SK-N-SH treated with all-trans-retinoic acid at 6 μM for 48 hours (cell line): ENCODE results near the gene UBA7.
A peak's percentile ranks its signal among the peaks of the same experiment; 100 is the strongest.

ENCODE experiments used
- ATAC-seq: fragments of 200-7000 bp; cut with Tn5 transposase; 3 replicates; pipeline ENCODE4 v1.9.1; 2020; ENCODE audit warnings: mild to moderate bottlenecking, moderate library complexity
- BACH2 ChIP-seq: fragments of 250-450 bp; sonication (Bioruptor Pico); IDR thresholded peaks from 2 replicates; pipeline ENCODE4 v1.9.0; 2021; ENCODE audit warnings: mild to moderate bottlenecking, borderline replicate concordance
- CSDC2 ChIP-seq: fragments of 250-450 bp; sonication (Bioruptor Pico); IDR thresholded peaks from 2 replicates; pipeline ENCODE4 v1.5.0; 2020; ENCODE audit warnings: mild to moderate bottlenecking, moderate library complexity
- ESRRG ChIP-seq: fragments of 250-450 bp; sonication (Bioruptor Pico); IDR thresholded peaks from 2 replicates; pipeline ENCODE4 v1.6.1; 2021; ENCODE audit warnings: mild to moderate bottlenecking
- GLIS3 ChIP-seq: fragments of 250-450 bp; sonication (Bioruptor Pico); IDR thresholded peaks from 2 replicates; pipeline ENCODE4 v1.5.0; 2020; ENCODE audit warnings: mild to moderate bottlenecking, moderate library complexity
- ISL1 ChIP-seq: fragments of 250-450 bp; sonication (Bioruptor Pico); IDR thresholded peaks from 2 replicates; pipeline ENCODE4 v2.1.2; 2022; ENCODE audit warnings: mild to moderate bottlenecking, moderate library complexity
- OSR1 ChIP-seq: fragments of 250-450 bp; sonication (Bioruptor Pico); IDR thresholded peaks from 2 replicates; pipeline ENCODE4 v1.8.0; 2022; ENCODE audit warnings: moderate library complexity, mild to moderate bottlenecking, inconsistent platforms
- PPARA ChIP-seq: fragments of 250-450 bp; sonication (Bioruptor Pico); IDR thresholded peaks from 2 replicates; pipeline ENCODE4 v1.5.0; 2020; ENCODE audit warnings: mild to moderate bottlenecking, borderline replicate concordance
- RARB ChIP-seq: fragments of 250-450 bp; sonication (Bioruptor Pico); IDR thresholded peaks from 2 replicates; pipeline ENCODE4 v1.8.0; 2021; ENCODE audit warnings: mild to moderate bottlenecking, moderate library complexity
- TCF4 ChIP-seq: fragments of 250-450 bp; sonication (Bioruptor Pico); IDR thresholded peaks from 2 replicates; pipeline ENCODE4 v1.8.0; 2021; ENCODE audit warnings: mild to moderate bottlenecking, moderate library complexity, borderline replicate concordance
- TOX ChIP-seq: fragments of 250-450 bp; sonication (Bioruptor Pico); IDR thresholded peaks from 2 replicates; pipeline ENCODE4 v1.8.0; 2021; ENCODE audit warnings: mild to moderate bottlenecking, moderate library complexity, borderline replicate concordance
- ZC3H10 ChIP-seq: fragments of 250-450 bp; sonication (Bioruptor Pico); IDR thresholded peaks from 2 replicates; pipeline ENCODE4 v1.5.1; 2021; ENCODE audit warnings: mild to moderate bottlenecking, moderate library complexity
- ZFP3 ChIP-seq: fragments of 250-450 bp; sonication (Bioruptor Pico); IDR thresholded peaks from 2 replicates; pipeline ENCODE4 v1.5.0; 2020; ENCODE audit warnings: mild to moderate bottlenecking, moderate library complexity
- ZFP30 ChIP-seq: fragments of 450-650 bp; formaldehyde crosslinking; IDR thresholded peaks from 2 replicates; pipeline ENCODE4 v1.5.0; 2022; ENCODE audit warnings: mild to moderate bottlenecking, moderate library complexity
- ZNF565 ChIP-seq: fragments of 450-650 bp; formaldehyde crosslinking; conservative IDR thresholded peaks from 2 replicates; pipeline ENCODE4 v1.5.0; 2020; ENCODE audit warnings: low read depth, mild to moderate bottlenecking, moderate library complexity
- ZNF70 ChIP-seq: fragments of 450-650 bp; formaldehyde crosslinking; IDR thresholded peaks from 2 replicates; pipeline ENCODE4 v1.5.0; 2020; ENCODE audit warnings: mild to moderate bottlenecking, moderate library complexity
- ZNF8 ChIP-seq: fragments of 450-650 bp; formaldehyde crosslinking; IDR thresholded peaks from 2 replicates; pipeline ENCODE4 v1.5.0; 2020; ENCODE audit warnings: mild to moderate bottlenecking, moderate library complexity
- TF ChIP-seq, protein P1 (sequence below): fragments of 250-450 bp; sonication (Bioruptor Pico); IDR thresholded peaks from 2 replicates; pipeline ENCODE4 v1.5.1; 2021; ENCODE audit warnings: mild to moderate bottlenecking, moderate library complexity
- TF ChIP-seq, protein P2 (sequence below): fragments of 250-450 bp; sonication (Bioruptor Pico); IDR thresholded peaks from 2 replicates; pipeline ENCODE4 v1.8.0; 2021; ENCODE audit warnings: low read depth, mild to moderate bottlenecking, moderate library complexity, borderline replicate concordance
- TF ChIP-seq, protein P3 (sequence below): fragments of 250-450 bp; sonication (Bioruptor Pico); IDR thresholded peaks from 2 replicates; pipeline ENCODE4 v1.8.0; 2020; ENCODE audit warnings: mild to moderate bottlenecking, moderate library complexity, borderline replicate concordance
- TF ChIP-seq, protein P4 (sequence below): fragments of 250-450 bp; sonication (Bioruptor Pico); IDR thresholded peaks from 2 replicates; pipeline ENCODE4 v1.5.0; 2020; ENCODE audit warnings: mild to moderate bottlenecking, moderate library complexity
- TF ChIP-seq, protein P5 (sequence below): fragments of 250-450 bp; sonication (Bioruptor Pico); IDR thresholded peaks from 2 replicates; pipeline ENCODE4 v1.5.1; 2020; ENCODE audit warnings: low read depth, mild to moderate bottlenecking, moderate library complexity

The UBA7 gene

DNA sequence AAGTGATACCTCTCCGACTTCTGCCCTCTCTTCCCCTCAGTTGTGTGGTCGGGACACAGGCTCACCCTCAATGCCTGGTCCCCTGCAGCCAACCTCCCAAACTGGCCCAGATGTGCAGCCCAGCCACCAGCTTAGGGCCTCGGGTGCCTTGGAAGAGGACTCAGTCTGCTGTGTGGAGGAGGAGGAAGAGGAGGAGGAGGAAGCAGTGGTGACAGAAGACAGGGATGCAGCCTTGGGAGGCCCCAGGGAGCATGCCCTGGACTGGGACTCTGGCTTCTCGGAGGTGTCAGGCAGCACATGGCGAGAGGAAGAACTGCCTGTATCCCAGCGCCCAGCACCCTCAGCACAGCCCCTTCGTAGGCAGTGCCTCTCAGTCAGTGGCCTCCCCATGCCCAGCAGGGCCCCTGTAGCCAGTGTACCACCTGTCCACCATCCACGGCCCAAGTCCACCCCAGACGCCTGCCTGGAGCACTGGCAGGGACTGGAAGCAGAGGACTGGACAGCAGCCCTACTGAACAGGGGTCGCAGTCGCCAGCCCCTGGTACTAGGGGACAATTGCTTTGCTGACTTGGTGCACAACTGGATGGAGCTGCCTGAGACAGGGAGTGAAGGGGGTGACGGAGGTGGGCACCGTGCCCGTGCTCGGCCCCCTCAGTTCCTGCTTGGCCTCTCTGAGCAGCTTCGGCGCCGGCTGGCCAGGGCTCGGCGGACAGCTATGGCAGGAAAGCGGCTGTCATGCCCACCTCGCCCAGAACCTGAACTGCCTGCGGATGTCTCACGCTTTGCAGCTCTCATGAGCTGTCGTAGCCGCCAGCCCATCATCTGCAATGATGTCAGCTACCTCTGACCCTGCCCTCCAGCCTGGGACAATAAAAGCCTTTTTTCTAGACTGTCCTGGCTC lies 9.4 kb downstream of the UBA7 start:
- ATAC-seq, result no peak
- TF ChIP-seq ISL1 (no peak), ZNF70 (CRISPR knock-in tag) (no peak), PPARA (CRISPR knock-in tag) (no peak), ZFP30 (CRISPR knock-in tag) (no peak), BACH2 (no peak), TOX (CRISPR knock-in tag) (no peak), RARB (CRISPR knock-in tag) (no peak), GLIS3 (CRISPR knock-in tag) (no peak), TCF4 (CRISPR knock-in tag) (no peak), ESRRG (CRISPR knock-in tag) (no peak), ZNF8 (CRISPR knock-in tag) (no peak), CSDC2 (CRISPR knock-in tag) (no peak), ZC3H10 (CRISPR knock-in tag) (no peak), OSR1 (CRISPR knock-in tag) (no peak), ZNF565 (no peak)
- TF ChIP-seq, protein P1, sequence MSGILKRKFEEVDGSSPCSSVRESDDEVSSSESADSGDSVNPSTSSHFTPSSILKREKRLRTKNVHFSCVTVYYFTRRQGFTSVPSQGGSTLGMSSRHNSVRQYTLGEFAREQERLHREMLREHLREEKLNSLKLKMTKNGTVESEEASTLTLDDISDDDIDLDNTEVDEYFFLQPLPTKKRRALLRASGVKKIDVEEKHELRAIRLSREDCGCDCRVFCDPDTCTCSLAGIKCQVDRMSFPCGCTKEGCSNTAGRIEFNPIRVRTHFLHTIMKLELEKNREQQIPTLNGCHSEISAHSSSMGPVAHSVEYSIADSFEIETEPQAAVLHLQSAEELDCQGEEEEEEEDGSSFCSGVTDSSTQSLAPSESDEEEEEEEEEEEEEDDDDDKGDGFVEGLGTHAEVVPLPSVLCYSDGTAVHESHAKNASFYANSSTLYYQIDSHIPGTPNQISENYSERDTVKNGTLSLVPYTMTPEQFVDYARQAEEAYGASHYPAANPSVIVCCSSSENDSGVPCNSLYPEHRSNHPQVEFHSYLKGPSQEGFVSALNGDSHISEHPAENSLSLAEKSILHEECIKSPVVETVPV (CRISPR knock-in tag), result no peak
- TF ChIP-seq, protein P2, sequence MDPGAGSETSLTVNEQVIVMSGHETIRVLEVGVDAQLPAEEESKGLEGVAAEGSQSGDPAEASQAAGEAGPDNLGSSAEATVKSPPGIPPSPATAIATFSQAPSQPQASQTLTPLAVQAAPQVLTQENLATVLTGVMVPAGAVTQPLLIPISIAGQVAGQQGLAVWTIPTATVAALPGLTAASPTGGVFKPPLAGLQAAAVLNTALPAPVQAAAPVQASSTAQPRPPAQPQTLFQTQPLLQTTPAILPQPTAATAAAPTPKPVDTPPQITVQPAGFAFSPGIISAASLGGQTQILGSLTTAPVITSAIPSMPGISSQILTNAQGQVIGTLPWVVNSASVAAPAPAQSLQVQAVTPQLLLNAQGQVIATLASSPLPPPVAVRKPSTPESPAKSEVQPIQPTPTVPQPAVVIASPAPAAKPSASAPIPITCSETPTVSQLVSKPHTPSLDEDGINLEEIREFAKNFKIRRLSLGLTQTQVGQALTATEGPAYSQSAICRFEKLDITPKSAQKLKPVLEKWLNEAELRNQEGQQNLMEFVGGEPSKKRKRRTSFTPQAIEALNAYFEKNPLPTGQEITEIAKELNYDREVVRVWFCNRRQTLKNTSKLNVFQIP (CRISPR knock-in tag), result no peak
- TF ChIP-seq, protein P3, sequence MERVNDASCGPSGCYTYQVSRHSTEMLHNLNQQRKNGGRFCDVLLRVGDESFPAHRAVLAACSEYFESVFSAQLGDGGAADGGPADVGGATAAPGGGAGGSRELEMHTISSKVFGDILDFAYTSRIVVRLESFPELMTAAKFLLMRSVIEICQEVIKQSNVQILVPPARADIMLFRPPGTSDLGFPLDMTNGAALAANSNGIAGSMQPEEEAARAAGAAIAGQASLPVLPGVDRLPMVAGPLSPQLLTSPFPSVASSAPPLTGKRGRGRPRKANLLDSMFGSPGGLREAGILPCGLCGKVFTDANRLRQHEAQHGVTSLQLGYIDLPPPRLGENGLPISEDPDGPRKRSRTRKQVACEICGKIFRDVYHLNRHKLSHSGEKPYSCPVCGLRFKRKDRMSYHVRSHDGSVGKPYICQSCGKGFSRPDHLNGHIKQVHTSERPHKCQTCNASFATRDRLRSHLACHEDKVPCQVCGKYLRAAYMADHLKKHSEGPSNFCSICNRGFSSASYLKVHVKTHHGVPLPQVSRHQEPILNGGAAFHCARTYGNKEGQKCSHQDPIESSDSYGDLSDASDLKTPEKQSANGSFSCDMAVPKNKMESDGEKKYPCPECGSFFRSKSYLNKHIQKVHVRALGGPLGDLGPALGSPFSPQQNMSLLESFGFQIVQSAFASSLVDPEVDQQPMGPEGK (CRISPR knock-in tag), result no peak
- TF ChIP-seq, protein P4, sequence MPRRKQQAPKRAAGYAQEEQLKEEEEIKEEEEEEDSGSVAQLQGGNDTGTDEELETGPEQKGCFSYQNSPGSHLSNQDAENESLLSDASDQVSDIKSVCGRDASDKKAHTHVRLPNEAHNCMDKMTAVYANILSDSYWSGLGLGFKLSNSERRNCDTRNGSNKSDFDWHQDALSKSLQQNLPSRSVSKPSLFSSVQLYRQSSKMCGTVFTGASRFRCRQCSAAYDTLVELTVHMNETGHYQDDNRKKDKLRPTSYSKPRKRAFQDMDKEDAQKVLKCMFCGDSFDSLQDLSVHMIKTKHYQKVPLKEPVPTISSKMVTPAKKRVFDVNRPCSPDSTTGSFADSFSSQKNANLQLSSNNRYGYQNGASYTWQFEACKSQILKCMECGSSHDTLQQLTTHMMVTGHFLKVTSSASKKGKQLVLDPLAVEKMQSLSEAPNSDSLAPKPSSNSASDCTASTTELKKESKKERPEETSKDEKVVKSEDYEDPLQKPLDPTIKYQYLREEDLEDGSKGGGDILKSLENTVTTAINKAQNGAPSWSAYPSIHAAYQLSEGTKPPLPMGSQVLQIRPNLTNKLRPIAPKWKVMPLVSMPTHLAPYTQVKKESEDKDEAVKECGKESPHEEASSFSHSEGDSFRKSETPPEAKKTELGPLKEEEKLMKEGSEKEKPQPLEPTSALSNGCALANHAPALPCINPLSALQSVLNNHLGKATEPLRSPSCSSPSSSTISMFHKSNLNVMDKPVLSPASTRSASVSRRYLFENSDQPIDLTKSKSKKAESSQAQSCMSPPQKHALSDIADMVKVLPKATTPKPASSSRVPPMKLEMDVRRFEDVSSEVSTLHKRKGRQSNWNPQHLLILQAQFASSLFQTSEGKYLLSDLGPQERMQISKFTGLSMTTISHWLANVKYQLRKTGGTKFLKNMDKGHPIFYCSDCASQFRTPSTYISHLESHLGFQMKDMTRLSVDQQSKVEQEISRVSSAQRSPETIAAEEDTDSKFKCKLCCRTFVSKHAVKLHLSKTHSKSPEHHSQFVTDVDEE (CRISPR knock-in tag), result no peak
- TF ChIP-seq, protein P5, sequence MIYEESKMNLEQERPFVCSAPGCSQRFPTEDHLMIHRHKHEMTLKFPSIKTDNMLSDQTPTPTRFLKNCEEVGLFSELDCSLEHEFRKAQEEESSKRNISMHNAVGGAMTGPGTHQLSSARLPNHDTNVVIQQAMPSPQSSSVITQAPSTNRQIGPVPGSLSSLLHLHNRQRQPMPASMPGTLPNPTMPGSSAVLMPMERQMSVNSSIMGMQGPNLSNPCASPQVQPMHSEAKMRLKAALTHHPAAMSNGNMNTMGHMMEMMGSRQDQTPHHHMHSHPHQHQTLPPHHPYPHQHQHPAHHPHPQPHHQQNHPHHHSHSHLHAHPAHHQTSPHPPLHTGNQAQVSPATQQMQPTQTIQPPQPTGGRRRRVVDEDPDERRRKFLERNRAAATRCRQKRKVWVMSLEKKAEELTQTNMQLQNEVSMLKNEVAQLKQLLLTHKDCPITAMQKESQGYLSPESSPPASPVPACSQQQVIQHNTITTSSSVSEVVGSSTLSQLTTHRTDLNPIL (CRISPR knock-in tag), result no peak

DNA sequence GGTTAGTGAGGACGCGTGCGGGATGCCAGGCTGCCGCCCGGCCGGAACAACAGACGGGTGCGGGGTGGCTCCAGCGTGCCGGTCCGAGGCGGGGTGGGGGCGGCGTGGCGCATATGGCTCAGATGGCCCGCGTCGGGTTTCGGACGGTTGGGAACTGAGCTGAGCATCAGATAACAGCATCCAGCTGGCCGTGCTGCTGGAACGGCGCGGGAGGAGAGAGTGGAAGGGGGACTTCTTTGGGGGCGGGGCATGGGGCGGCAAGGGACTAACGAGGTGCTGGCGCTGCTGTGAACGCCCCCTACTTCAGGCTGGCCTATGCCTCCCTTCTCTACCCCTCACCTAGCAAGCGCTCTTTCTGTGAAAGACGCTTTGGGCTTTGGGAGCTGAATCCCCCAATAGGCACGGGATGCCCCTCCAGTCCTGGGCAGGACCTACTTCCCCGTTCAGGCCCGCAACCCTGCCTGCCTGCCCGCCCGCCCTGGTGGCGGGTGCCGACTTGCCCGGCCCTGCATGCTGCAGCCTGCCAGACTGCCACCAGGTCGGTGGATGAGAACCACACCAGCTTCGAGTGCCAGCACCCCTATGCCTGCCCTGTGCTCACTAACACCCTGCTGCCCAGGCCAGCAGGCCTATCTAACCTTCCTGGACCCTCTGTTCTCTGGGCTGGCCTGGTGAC lies 10.2 kb downstream of the UBA7 start:
- TF ChIP-seq, protein P5 (CRISPR knock-in tag), result no peak
- TF ChIP-seq ZNF565 (no peak), TCF4 (CRISPR knock-in tag) (no peak), RARB (CRISPR knock-in tag) (no peak), ZNF70 (CRISPR knock-in tag) (no peak), OSR1 (CRISPR knock-in tag) (no peak), CSDC2 (CRISPR knock-in tag) (no peak), ZFP3 (CRISPR knock-in tag) (no peak), PPARA (CRISPR knock-in tag) (no peak), ESRRG (CRISPR knock-in tag) (no peak)
- peak; percentile 22 for ATAC-seq
